OCI-LY1 (cell line): ENCODE measurements around the gene TENM4.

Experiments
- H2AFZ ChIP-seq: fragments of 200-600 bp; sonication (generic), shearing (Covaris generic); 2 replicates; pipeline ENCODE4 v1.6.0; 2014; ENCODE audit warnings: antibody characterized with exemption, mild to moderate bottlenecking, low read length
- H3F3A ChIP-seq: fragments of 200-600 bp; sonication (generic), shearing (Covaris generic); 2 replicates; pipeline ENCODE4 v1.6.0; 2014; ENCODE audit warnings: mild to moderate bottlenecking, antibody characterized with exemption, low read length, moderate library complexity; ENCODE audit not compliant: insufficient read depth
- H3K27ac ChIP-seq: fragments of 200-600 bp; sonication (generic); 2 replicates; pipeline ENCODE4 v1.5.1; 2014; ENCODE audit warnings: low read length, mixed run types, mild to moderate bottlenecking, low read depth; ENCODE audit not compliant: poor library complexity, severe bottlenecking
- H3K27me3 ChIP-seq: fragments of 200-600 bp; sonication (generic); 2 replicates; pipeline ENCODE4 v1.6.0; 2014; ENCODE audit warnings: antibody characterized with exemption, mild to moderate bottlenecking, low read length, moderate library complexity; ENCODE audit not compliant: insufficient read depth
- H3K36me3 ChIP-seq: fragments of 200-600 bp; sonication (generic); 2 replicates; pipeline ENCODE4 v1.6.1; 2014; ENCODE audit warnings: mild to moderate bottlenecking, antibody characterized with exemption, low read length, moderate library complexity, mixed read lengths; ENCODE audit not compliant: insufficient read depth
- H3K4me1 ChIP-seq: fragments of 200-600 bp; sonication (generic); 2 replicates; pipeline ENCODE4 v1.5.1; 2014; ENCODE audit warnings: mild to moderate bottlenecking, low read length, moderate library complexity; ENCODE audit not compliant: insufficient read depth, severe bottlenecking
- H3K4me2 ChIP-seq: fragments of 200-600 bp; sonication (generic), shearing (Covaris generic); 2 replicates; pipeline ENCODE4 v1.6.1; 2014; ENCODE audit warnings: low read length
- H3K4me3 ChIP-seq: fragments of 200-600 bp; sonication (generic); 2 replicates; pipeline ENCODE4 v1.5.1; 2014; ENCODE audit warnings: low read length, low read depth, mild to moderate bottlenecking, mixed read lengths; ENCODE audit not compliant: poor library complexity, severe bottlenecking
- H3K79me2 ChIP-seq: fragments of 200-600 bp; shearing (Covaris generic); 2 replicates; pipeline ENCODE4 v1.6.1; 2016; ENCODE audit warnings: mixed run types, low read length, mixed read lengths; ENCODE audit not compliant: insufficient read depth
- H3K9ac ChIP-seq: fragments of 200-600 bp; sonication (generic), shearing (Covaris generic); 2 replicates; pipeline ENCODE4 v1.6.1; 2014; ENCODE audit warnings: mild to moderate bottlenecking, low read length, mixed read lengths
- H3K9me2 ChIP-seq: fragments of 200-600 bp; sonication (generic), shearing (Covaris generic); 2 replicates; pipeline ENCODE4 v1.6.1; 2014; ENCODE audit warnings: low read depth, mild to moderate bottlenecking, low read length, mixed read lengths
- H3K9me3 ChIP-seq: fragments of 200-600 bp; shearing (Covaris generic); 2 replicates; pipeline ENCODE4 v1.6.1; 2014; ENCODE audit warnings: low read length, mixed read lengths
- H4K20me1 ChIP-seq: fragments of 200-600 bp; sonication (generic), shearing (Covaris generic); 2 replicates; pipeline ENCODE4 v1.6.0; 2016; ENCODE audit warnings: mild to moderate bottlenecking, low read length; ENCODE audit not compliant: insufficient read depth
- CTCF ChIP-seq: fragments of 200-600 bp; sonication (generic), shearing (Covaris generic); IDR thresholded peaks from 2 replicates; pipeline ENCODE4 v1.5.1; 2017; ENCODE audit warnings: mild to moderate bottlenecking, antibody characterized with exemption, low read length, moderate library complexity, mixed read lengths
- EZH2 ChIP-seq: fragments of 200-600 bp; sonication (generic), shearing (Covaris generic); IDR thresholded peaks from 2 replicates; pipeline ENCODE4 v1.8.0; 2017; ENCODE audit warnings: borderline replicate concordance, mixed run types, mild to moderate bottlenecking, antibody characterized with exemption, low read length, moderate library complexity, mixed read lengths

The TENM4 gene

GRCh38 chr11:79071190-79071589 lies 369.6 kb downstream of the TENM4 start:
- H3K79me2 ChIP-seq = no peaks in the 10 kb centered on the region
- no peak overlapping the region for H3K27ac ChIP-seq
- TF ChIP-seq EZH2 = no peak
- no peak for TF ChIP-seq CTCF
- no peak overlapping the region for H3K4me2 ChIP-seq
- no peaks in the 10 kb centered on the region for H3K9me2 ChIP-seq
- no peaks in the 10 kb centered on the region for H3K4me1 ChIP-seq
- H3F3A ChIP-seq = no peaks in the 10 kb centered on the region
- H3K4me3 ChIP-seq = no peak overlapping the region
- no peak overlapping the region for H3K9ac ChIP-seq
- H3K36me3 ChIP-seq = no peaks in the 10 kb centered on the region
- H3K27me3 ChIP-seq = no peaks in the 10 kb centered on the region; the same call in 1 of the 2 replicates
- no peaks in the 10 kb centered on the region for H3K9me3 ChIP-seq
- H4K20me1 ChIP-seq = no peaks in the 10 kb centered on the region
- H2AFZ ChIP-seq = no peak overlapping the region

GRCh38 chr11:79070518-79070917 lies 370.3 kb downstream of the TENM4 start:
- H3K9ac ChIP-seq = no peak overlapping the region

GRCh38 chr11:79069504-79069903 lies 371.3 kb downstream of the TENM4 start:
- no peak overlapping the region for H3K4me3 ChIP-seq
- H3K4me1 ChIP-seq = no peaks in the 10 kb centered on the region
- H3K79me2 ChIP-seq = no peaks in the 10 kb centered on the region
- H4K20me1 ChIP-seq = no peaks in the 10 kb centered on the region
- H3F3A ChIP-seq = no peaks in the 10 kb centered on the region
- no peaks in the 10 kb centered on the region; the same call in 1 of the 2 replicates for H3K27me3 ChIP-seq
- H3K4me2 ChIP-seq = no peak overlapping the region
- no peak overlapping the region for H2AFZ ChIP-seq
- H3K36me3 ChIP-seq = no peaks in the 10 kb centered on the region
- H3K9me2 ChIP-seq = no peaks in the 10 kb centered on the region
- no peak overlapping the region for H3K27ac ChIP-seq
- H3K9me3 ChIP-seq = no peaks in the 10 kb centered on the region
- no peak overlapping the region for H3K9ac ChIP-seq
- TF ChIP-seq CTCF (no peak), EZH2 (no peak)

More at GRCh38 chr11:79070518-79070917, 370.3 kb downstream of the TENM4 start:
- Histone ChIP-seq H4K20me1 (no peaks in the 10 kb centered on the region), H2AFZ (no peak overlapping the region), H3K4me2 (no peak overlapping the region), H3K4me1 (no peaks in the 10 kb centered on the region), H3K4me3 (no peak overlapping the region), H3K27me3 (no peaks in the 10 kb centered on the region; the same call in 1 of the 2 replicates), H3K79me2 (no peaks in the 10 kb centered on the region), H3K27ac (no peak overlapping the region), H3K9me3 (no peaks in the 10 kb centered on the region), H3F3A (no peaks in the 10 kb centered on the region), H3K36me3 (no peaks in the 10 kb centered on the region), H3K9me2 (no peaks in the 10 kb centered on the region)
- TF ChIP-seq EZH2 (no peak), CTCF (no peak)
